ENCODE data around the gene RBCK1. TPM values are rescaled to one million over a fixed set of nuclear protein-coding genes. Genes with fewer than 3 reads are reported as not detected.

Gene RBCK1
- total and polyA plus RNA-seq, 12 donors, result 55.2 to 339 (median 128) TPM

DNA sequence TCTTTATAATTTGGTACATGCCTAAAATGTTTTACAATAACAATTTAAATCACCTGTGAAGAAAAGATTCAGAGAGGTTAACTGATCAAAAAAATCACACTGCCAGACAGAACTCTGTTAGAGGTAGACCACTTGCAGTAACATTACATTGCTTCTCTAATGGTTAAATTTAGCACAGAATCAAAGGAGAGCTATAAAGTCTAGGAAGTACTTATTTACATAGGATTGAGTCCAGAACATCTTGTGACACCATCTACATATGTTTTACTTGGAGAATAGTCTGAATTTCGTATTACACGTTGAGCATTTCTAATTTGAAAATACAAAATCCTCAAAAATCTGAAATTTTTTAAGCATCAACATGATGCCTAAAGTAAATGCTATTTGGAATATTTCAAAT lies 71.4 kb downstream of the RBCK1 start:
- intact Hi-C loops (cut with DNase I), result loop anchor here in 1 of 2 donors (5.0 kb wide), 1 partner anchor 42 kb away; no protein-coding TSS in a partner anchor
- 54 to 75% (median 72%) methylated on average over 2 of the region's 2 CpGs for WGBS, 4 donors
- no peaks in the 10 kb centered on the region for H3K27me3 ChIP-seq
- H3K9me3 ChIP-seq (replicated peaks in 1 of 3), result no peaks in the 10 kb centered on the region
- peaks cover 0 to 37% of the 10 kb centered on the region in 2 donors for H3K36me3 ChIP-seq (replicated peaks in 1 of 2)
- H3K4me3 ChIP-seq, result no peak overlapping the region
- no peak overlapping the region for H3K27ac ChIP-seq
- no peak for DNase-seq
- TF ChIP-seq POLR2A (IDR thresholded peaks at IDR 0.05), result no peak
- TF ChIP-seq, protein P1, sequence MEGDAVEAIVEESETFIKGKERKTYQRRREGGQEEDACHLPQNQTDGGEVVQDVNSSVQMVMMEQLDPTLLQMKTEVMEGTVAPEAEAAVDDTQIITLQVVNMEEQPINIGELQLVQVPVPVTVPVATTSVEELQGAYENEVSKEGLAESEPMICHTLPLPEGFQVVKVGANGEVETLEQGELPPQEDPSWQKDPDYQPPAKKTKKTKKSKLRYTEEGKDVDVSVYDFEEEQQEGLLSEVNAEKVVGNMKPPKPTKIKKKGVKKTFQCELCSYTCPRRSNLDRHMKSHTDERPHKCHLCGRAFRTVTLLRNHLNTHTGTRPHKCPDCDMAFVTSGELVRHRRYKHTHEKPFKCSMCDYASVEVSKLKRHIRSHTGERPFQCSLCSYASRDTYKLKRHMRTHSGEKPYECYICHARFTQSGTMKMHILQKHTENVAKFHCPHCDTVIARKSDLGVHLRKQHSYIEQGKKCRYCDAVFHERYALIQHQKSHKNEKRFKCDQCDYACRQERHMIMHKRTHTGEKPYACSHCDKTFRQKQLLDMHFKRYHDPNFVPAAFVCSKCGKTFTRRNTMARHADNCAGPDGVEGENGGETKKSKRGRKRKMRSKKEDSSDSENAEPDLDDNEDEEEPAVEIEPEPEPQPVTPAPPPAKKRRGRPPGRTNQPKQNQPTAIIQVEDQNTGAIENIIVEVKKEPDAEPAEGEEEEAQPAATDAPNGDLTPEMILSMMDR (IDR thresholded peaks at IDR 0.05), result no peak
- H3K4me1 ChIP-seq (replicated peaks in 1 of 2), result peaks cover 0 to 4% of the 10 kb centered on the region in 2 donors

DNA sequence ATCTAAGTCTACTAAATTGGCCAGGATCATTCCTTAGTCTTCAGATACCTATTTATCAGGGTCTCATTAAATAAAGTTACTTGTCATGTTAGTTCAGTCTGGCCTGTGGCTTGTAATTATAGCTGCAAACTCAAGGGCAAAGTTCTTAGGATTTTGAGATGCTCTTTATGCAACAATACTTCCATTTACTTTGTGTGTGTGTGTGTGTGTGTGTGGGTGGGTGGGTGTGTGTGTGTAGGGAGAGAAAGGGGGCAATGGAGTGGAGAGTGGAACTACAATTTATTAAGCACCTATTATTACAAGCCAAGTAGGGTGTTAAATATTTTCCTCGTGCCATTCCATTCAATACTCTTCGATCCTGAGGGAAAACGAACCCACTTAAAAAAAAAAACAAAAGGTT lies 71.9 kb downstream of the RBCK1 start:
- Histone ChIP-seq H3K9me3 (replicated peaks in 1 of 3) (no peaks in the 10 kb centered on the region), H3K36me3 (replicated peaks in 1 of 2) (peaks cover 0 to 40% of the 10 kb centered on the region in 2 donors), H3K27me3 (no peaks in the 10 kb centered on the region), H3K4me1 (replicated peaks in 1 of 2) (peaks cover 0 to 4% of the 10 kb centered on the region in 2 donors), H3K4me3 (no peak overlapping the region), H3K27ac (no peak overlapping the region)
- intact Hi-C loops (cut with DNase I), result no loop called here
- TF ChIP-seq, protein P1 (IDR thresholded peaks at IDR 0.05), result no peak
- TF ChIP-seq POLR2A (IDR thresholded peaks at IDR 0.05), result no peak
- DNase-seq, result no peak
- WGBS, 4 donors, result 19 to 42% (median 39%) methylated on average over 3 of the region's 3 CpGs

DNA sequence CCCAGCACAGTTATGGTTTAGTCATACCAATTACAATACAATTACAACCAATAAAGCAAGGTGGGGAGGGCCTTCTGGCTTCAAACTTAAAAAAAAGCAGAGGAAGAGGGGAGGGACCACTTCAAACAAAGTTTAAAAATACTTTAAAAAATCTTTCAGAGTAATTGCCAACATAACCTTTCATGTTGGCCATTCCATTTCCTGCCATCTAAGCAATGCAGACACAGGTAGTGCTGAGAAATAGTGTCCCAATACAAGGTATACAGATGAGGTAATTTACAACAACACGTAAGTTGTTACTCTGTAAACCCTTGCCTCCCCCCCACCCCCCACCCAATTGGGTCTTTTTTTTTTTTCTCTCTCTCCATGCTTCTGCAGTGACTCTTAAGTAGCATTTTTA lies 73.1 kb downstream of the RBCK1 start:
- no peak overlapping the region for H3K4me3 ChIP-seq
- H3K36me3 ChIP-seq (replicated peaks in 1 of 2), result peaks cover 0 to 45% of the 10 kb centered on the region in 2 donors
- no peaks in the 10 kb centered on the region for H3K9me3 ChIP-seq (replicated peaks in 1 of 3)
- intact Hi-C loops (cut with DNase I), result no loop called here
- WGBS, 4 donors, result 84 to 94% (median 88%) methylated on average over 1 of the region's 1 CpG
- no peaks in the 10 kb centered on the region for H3K27me3 ChIP-seq
- no peak for DNase-seq
- TF ChIP-seq POLR2A (IDR thresholded peaks at IDR 0.05), result no peak
- TF ChIP-seq, protein P1 (IDR thresholded peaks at IDR 0.05), result no peak
- peaks cover 0 to 4% of the 10 kb centered on the region in 2 donors for H3K4me1 ChIP-seq (replicated peaks in 1 of 2)
- H3K27ac ChIP-seq, result no peak overlapping the region

Small RNA genes lying within 50 kb of the gene (small RNA-seq; reads per million reads assigned to genes)
- gene RF00019, result 0 reads per million in 2 donors

Other genes with a start within 250 kb of the RBCK1 start
- gene DEFB128, start 218.6 kb upstream of the RBCK1 start, total RNA-seq, result not detected
- gene DEFB128, start 218.6 kb upstream of the RBCK1 start, polyA plus RNA-seq, result not detected
- not detected for gene DEFB129, start 181.0 kb upstream of the RBCK1 start, total RNA-seq
- not detected for gene DEFB129, start 181.0 kb upstream of the RBCK1 start, polyA plus RNA-seq
- gene DEFB132, start 150.6 kb upstream of the RBCK1 start, total RNA-seq, result not detected
- under 1 TPM in 1 of 3 donors, not detected in 2; 0.03 TPM for gene DEFB132, start 150.6 kb upstream of the RBCK1 start, polyA plus RNA-seq
- 10 to 100 TPM in 1 of 9 donors, 1 to 10 TPM in 8; 2.7 to 20.2 (median 6.0) TPM for gene C20orf96, start 117.5 kb upstream of the RBCK1 start, total RNA-seq
- gene C20orf96, start 117.5 kb upstream of the RBCK1 start, polyA plus RNA-seq, result 10 to 100 TPM in 1 of 3 donors, 1 to 10 TPM in 2; 5.3 to 13.7 (median 7.6) TPM
- gene ZCCHC3, start 110.7 kb upstream of the RBCK1 start, total RNA-seq, result 10 to 100 TPM; 14.5 to 29.3 (median 18.2) TPM
- gene ZCCHC3, start 110.7 kb upstream of the RBCK1 start, polyA plus RNA-seq, result 10 to 100 TPM; 11.1 to 11.5 (median 11.5) TPM
- gene SOX12, start 82.7 kb upstream of the RBCK1 start, total RNA-seq, result 10 to 100 TPM in 6 of 9 donors, 1 to 10 TPM in 3; 4.6 to 38.8 (median 11.5) TPM
- gene SOX12, start 82.7 kb upstream of the RBCK1 start, polyA plus RNA-seq, result 10 to 100 TPM in 1 of 3 donors, 1 to 10 TPM in 2; 2.0 to 12.8 (median 5.4) TPM
- gene NRSN2, start 61.2 kb upstream of the RBCK1 start, total RNA-seq, result 100 to 1,000 TPM in 2 of 9 donors, 10 to 100 TPM in 7; 33.7 to 146 (median 80.6) TPM
- gene NRSN2, start 61.2 kb upstream of the RBCK1 start, polyA plus RNA-seq, result 100 to 1,000 TPM in 2 of 3 donors, 10 to 100 TPM in 1; 70.0 to 263 (median 249) TPM
- 10 to 100 TPM in 4 of 9 donors, 1 to 10 TPM in 5; 2.4 to 39.7 (median 9.4) TPM for gene TRIB3, start 27.5 kb upstream of the RBCK1 start, total RNA-seq
- 10 to 100 TPM in 1 of 3 donors, 1 to 10 TPM in 2; 4.3 to 10.8 (median 5.3) TPM for gene TRIB3, start 27.5 kb upstream of the RBCK1 start, polyA plus RNA-seq
- 10 to 100 TPM; 35.6 to 53.6 (median 44.9) TPM for gene TBC1D20, start 54.2 kb downstream of the RBCK1 start, total RNA-seq
- 10 to 100 TPM; 23.8 to 38.5 (median 38.2) TPM for gene TBC1D20, start 54.2 kb downstream of the RBCK1 start, polyA plus RNA-seq
- gene CSNK2A1, start 135.5 kb downstream of the RBCK1 start, total RNA-seq, result 100 to 1,000 TPM in 5 of 9 donors, 10 to 100 TPM in 4; 61.9 to 146 (median 101) TPM
- 100 to 1,000 TPM in 1 of 3 donors, 10 to 100 TPM in 2; 18.9 to 192 (median 22.7) TPM for gene CSNK2A1, start 135.5 kb downstream of the RBCK1 start, polyA plus RNA-seq
- gene TCF15, start 202.0 kb downstream of the RBCK1 start, total RNA-seq, result 1 to 10 TPM in 4 of 9 donors, under 1 TPM in 5; 0.37 to 2.2 (median 0.90) TPM
- gene TCF15, start 202.0 kb downstream of the RBCK1 start, polyA plus RNA-seq, result 1 to 10 TPM in 2 of 3 donors, under 1 TPM in 1; 0.31 to 3.0 (median 2.7) TPM
- 100 to 1,000 TPM in 2 of 9 donors, 10 to 100 TPM in 7; 42.3 to 203 (median 77.4) TPM for gene SRXN1, start 244.9 kb downstream of the RBCK1 start, total RNA-seq
- 100 to 1,000 TPM in 1 of 3 donors, 10 to 100 TPM in 2; 19.1 to 160 (median 24.9) TPM for gene SRXN1, start 244.9 kb downstream of the RBCK1 start, polyA plus RNA-seq

Measured in adrenal gland (tissue), 12 donors.